CD1c-positive myeloid dendritic cell (primary cell): ENCODE measurements around the gene NALF2.

Experiments
- DNase-seq: peaks from one replicate; pipeline ENCODE4 v3.0.0-alpha.2; 2016; ENCODE audit errors: extremely low spot score

NALF2 gene

GRCh38 chrX:69524781-69525363 lies 20.7 kb downstream of the NALF2 start:
- no peak for DNase-seq

DNA sequence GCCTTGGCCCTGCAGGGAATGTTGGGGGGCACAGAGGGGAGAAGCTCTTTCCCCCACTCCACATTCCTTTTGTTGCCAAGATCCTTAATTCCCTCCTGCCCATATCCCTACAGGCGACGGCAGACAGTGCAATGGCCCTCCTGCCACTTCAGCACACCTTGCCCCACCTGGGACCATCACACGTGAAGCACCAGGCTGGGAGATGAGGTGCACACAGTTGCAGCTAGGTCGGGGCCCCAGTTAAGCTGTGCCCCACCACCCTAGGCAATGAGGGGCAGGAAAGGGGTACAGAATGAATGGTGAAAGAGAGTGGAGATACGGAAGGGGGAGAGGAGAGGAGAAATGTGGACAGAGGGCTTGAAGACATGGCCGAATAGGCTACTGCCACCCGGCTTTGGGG lies 26.2 kb downstream of the NALF2 start:
- no peak for DNase-seq

- DNase-seq = no peak
Measured at GRCh38 chrX:69531031-69531755, 27.1 kb downstream of the NALF2 start.

DNA sequence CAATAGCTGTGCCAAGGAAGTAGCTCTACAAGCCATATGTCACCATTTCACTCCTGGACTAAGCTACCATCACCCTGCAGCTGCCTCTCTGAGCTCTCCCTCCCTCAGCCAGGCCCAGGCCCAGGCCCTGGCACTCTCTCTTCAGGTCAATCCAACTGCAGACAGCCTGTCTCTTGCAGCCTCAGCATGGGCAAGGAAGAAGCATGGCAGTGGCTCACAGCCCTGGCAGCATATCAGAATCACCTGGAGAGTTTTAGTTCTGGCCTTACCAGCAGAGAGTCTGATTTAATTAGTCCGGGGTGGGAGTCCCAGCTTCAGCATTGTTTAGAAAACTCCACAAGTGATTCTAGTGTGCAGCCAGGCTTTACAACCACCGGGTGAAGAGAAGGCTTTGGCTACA lies 31.5 kb downstream of the NALF2 start:
- no peak for DNase-seq

DNA sequence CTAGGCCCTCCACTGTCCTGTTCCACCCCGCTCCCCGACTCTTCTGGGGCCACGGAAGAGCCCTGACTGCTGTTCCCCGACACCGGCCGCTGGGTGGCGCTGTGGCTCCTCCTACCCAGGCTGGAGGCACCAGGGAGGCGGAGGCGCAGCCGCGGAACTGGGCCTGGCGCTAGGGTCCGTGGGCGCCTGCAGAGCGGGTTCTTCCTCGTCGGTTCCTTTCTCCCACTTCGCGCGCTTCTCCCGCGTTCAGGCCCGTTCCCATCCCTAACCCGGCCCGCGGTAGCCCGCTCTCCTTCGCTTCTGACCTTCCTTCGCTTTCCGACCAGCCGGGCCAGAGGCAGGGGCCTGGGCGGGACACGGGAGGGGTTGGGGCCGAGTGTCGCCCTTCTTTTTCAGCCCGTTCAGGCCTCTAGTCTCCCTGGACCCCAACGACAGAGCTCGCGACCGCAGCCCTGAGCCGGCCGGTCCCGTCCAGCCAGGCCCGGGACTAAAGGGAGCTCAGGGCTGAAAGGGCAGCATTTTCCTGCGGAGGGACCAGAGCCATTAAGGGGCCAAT lies 34.3 kb downstream of the NALF2 start:
- DNase-seq = peak; percentile 80

- DNase-seq = no peak
Measured at GRCh38 chrX:69539437-69539836, 35.3 kb downstream of the NALF2 start.

DNA sequence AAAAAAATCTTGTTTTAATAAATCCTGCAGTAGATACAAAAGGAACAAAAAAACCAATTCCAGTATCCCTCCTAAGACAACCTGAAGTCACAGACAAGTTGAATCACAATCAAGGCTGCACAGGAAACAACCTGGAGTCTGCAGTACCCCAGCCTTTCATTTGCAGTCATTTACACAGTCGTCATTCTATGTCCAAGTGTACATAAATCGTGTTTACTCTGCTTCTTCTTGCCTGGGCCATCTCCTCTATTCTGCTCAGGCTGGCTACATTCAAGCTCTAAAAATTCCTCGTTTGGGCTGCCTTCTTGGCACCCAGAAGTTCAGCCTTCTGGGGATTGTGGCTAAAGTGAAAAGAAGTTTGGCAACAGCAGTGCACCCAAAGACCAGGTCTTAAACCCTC lies 37.8 kb downstream of the NALF2 start:
- DNase-seq = no peak

DNA sequence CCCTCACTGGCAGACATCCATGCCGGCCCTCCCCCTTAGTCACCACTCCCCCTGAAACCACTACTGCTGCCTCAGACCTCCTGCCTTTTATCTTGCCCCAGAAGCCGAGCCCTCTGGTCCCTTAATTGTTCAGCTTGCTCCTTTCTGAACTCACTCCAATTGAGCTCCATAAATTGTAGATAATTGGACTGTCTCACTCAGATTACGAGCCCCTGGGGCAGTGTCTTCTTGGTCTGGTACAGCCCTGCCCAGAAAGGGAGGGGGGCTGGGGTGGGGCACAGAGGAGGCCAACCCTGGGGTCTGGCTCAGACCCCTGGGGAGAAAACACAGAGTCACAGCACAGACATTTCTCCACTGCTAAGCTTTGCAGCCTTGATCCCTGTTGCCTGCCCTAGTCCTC lies 39.4 kb downstream of the NALF2 start:
- DNase-seq = no peak

- no peak for DNase-seq
Measured at GRCh38 chrX:69546417-69546816, 42.3 kb downstream of the NALF2 start.

- no peak for DNase-seq
Measured at GRCh38 chrX:69546978-69547377, 42.9 kb downstream of the NALF2 start.

- no peak for DNase-seq
Measured at GRCh38 chrX:69551421-69552009, 47.4 kb downstream of the NALF2 start.

GRCh38 chrX:69552512-69552911 lies 48.4 kb downstream of the NALF2 start:
- no peak for DNase-seq
